K562 (cell line): ENCODE measurements around the gene MATCAP1. TPM values are rescaled to one million over a fixed set of nuclear protein-coding genes. Genes with fewer than 3 reads are reported as not detected.

Experiments
- ARHGAP35 ChIP-seq: fragments of 450-650 bp; IDR thresholded peaks from 2 replicates; pipeline ENCODE4 v1.6.1; 2018; ENCODE audit not compliant: partially characterized antibody
- BHLHE40 ChIP-seq: IDR thresholded peaks from 2 replicates; pipeline ENCODE4 v1.6.1; 2011; ENCODE audit warnings: low read length, improper control_type of control experiment
- E2F3 ChIP-seq: fragments of 250-450 bp; sonication (Bioruptor Pico); IDR thresholded peaks from 2 replicates; pipeline ENCODE4 v1.4.0; 2020; ENCODE audit warnings: mild to moderate bottlenecking
- KAT7 ChIP-seq: sonication (generic); formaldehyde crosslinking; IDR thresholded peaks from 2 replicates; pipeline ENCODE4 v1.8.0; 2022; ENCODE audit warnings: missing genetic modification reagents, mild to moderate bottlenecking, borderline replicate concordance
- KDM4B ChIP-seq, 2 experiments: fragments of 450-650 bp in 1 of 2; sonication (generic) in 1 of 2; IDR thresholded peaks; 2 replicates each; pipeline ENCODE4 v1.6.1; 2016 to 2017; ENCODE audit warnings: borderline replicate concordance in 2 of 2, antibody characterized with exemption in 1 of 2, low read depth in 1 of 2, mild to moderate bottlenecking in 1 of 2
- MEF2A ChIP-seq: IDR thresholded peaks from 2 replicates; pipeline ENCODE4 v1.6.1; 2011; ENCODE audit warnings: low read depth, mild to moderate bottlenecking, low read length, moderate library complexity; ENCODE audit not compliant: control insufficient read depth
- MITF ChIP-seq: IDR thresholded peaks from 2 replicates; pipeline ENCODE4 v1.6.1; 2014; ENCODE audit warnings: antibody characterized with exemption
- PKNOX1 ChIP-seq: fragments of 450-650 bp; IDR thresholded peaks from 2 replicates; pipeline ENCODE4 v1.6.1; 2016
- RBM39 ChIP-seq: fragments of 200-400 bp; formaldehyde crosslinking; optimal IDR thresholded peaks from 2 replicates; pipeline ENCODE3; 2018; ENCODE audit warnings: low read depth, low read length
- SNRNP70 ChIP-seq: fragments of 200-400 bp; formaldehyde crosslinking; optimal IDR thresholded peaks from 2 replicates; pipeline ENCODE3; 2017; ENCODE audit warnings: low read depth, low read length
- SUPT5H ChIP-seq: fragments of 450-650 bp; IDR thresholded peaks from 2 replicates; pipeline ENCODE4 v1.6.1; 2016
- TFAP4 ChIP-seq: sonication (generic); formaldehyde crosslinking; IDR thresholded peaks from 2 replicates; pipeline ENCODE4 v1.8.0; 2022; ENCODE audit warnings: missing genetic modification reagents, mild to moderate bottlenecking, moderate library complexity, borderline replicate concordance
- ZNF311 ChIP-seq: fragments of 250-450 bp; sonication (Bioruptor Pico); IDR thresholded peaks from 2 replicates; pipeline ENCODE4 v1.4.0; 2020; ENCODE audit warnings: mild to moderate bottlenecking, moderate library complexity
- ZNF740 ChIP-seq, 3 experiments: fragments of 200-800 bp in 1 of 3; sonication (Bioruptor generic) in 1 of 3; sonication (generic) in 1 of 3; formaldehyde crosslinking in 1 of 3; IDR thresholded peaks; 2 replicates each; pipeline versions ENCODE4 v1.6.1 to v1.8.0; 2016 to 2022; ENCODE audit warnings: mild to moderate bottlenecking in 2 of 3, missing compliant biosample characterization in 2 of 3, missing genetic modification characterization in 2 of 3, missing genetic modification reagents in 1 of 3
- polyA plus RNA-seq, 8 experiments: library from polyadenylated mRNA; depleted of rRNA in 4 of 8; stranded (reverse) in 5 of 8; unstranded in 3 of 8; fragments of >200 nt; fragmentation: Nextera tagmentation in 2 of 8; fragmentation: Illumina TruSeq in 1 of 8; extraction: Ambion mirVana in 2 of 8; extraction: Trizol in 1 of 8; gene quantifications; 2 replicates each; pipeline versions ENCODE4 v1.2.1 to v1.2.3, GENCODE V29; 2011 to 2014; ENCODE audit warnings: inconsistent platforms in 1 of 8, missing spikeins in 1 of 8
- total RNA-seq, 7 experiments: library from RNA; depleted of rRNA in 6 of 7; stranded (reverse); fragments of >200 nt in 6 of 7; fragmentation: Illumina TruSeq in 2 of 7; extraction: Trizol in 2 of 7; gene quantifications; 2 replicates each; pipeline versions ENCODE4 v1.2.1 to v1.2.3, GENCODE V29; 2011 to 2021; ENCODE audit warnings: low replicate concordance in 1 of 7
- TF ChIP-seq, protein P1 (sequence below): fragments of 450-650 bp; IDR thresholded peaks from 2 replicates; pipeline ENCODE4 v1.6.1; 2014; ENCODE audit warnings: low read depth, mild to moderate bottlenecking, moderate library complexity, borderline replicate concordance
- TF ChIP-seq, protein P2 (sequence below): sonication (generic); formaldehyde crosslinking; IDR thresholded peaks from 2 replicates; pipeline ENCODE4 v1.8.0; 2022; ENCODE audit warnings: mild to moderate bottlenecking, low read depth, missing genetic modification reagents
- TF ChIP-seq, protein P3 (sequence below): sonication (generic); formaldehyde crosslinking; IDR thresholded peaks from 2 replicates; pipeline ENCODE4 v1.8.1; 2023; ENCODE audit warnings: mild to moderate bottlenecking, missing genetic modification reagents

Gene MATCAP1
- total and polyA plus RNA-seq, 9 of the 15 experiments (the other 6 are each of a cell fraction or from before 2014, with no cell fraction given), result 3.4 to 20.5 (median 10.3) TPM

GRCh38 chr16:67164599-67165061 lies 19.1 kb downstream of the MATCAP1 start, which contains the start of gene HSF4 (continued):
- TF ChIP-seq, protein P1, sequence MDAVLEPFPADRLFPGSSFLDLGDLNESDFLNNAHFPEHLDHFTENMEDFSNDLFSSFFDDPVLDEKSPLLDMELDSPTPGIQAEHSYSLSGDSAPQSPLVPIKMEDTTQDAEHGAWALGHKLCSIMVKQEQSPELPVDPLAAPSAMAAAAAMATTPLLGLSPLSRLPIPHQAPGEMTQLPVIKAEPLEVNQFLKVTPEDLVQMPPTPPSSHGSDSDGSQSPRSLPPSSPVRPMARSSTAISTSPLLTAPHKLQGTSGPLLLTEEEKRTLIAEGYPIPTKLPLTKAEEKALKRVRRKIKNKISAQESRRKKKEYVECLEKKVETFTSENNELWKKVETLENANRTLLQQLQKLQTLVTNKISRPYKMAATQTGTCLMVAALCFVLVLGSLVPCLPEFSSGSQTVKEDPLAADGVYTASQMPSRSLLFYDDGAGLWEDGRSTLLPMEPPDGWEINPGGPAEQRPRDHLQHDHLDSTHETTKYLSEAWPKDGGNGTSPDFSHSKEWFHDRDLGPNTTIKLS, result peak; percentile 44; the same call in 1 of the 2 replicates
- TF ChIP-seq, protein P2, sequence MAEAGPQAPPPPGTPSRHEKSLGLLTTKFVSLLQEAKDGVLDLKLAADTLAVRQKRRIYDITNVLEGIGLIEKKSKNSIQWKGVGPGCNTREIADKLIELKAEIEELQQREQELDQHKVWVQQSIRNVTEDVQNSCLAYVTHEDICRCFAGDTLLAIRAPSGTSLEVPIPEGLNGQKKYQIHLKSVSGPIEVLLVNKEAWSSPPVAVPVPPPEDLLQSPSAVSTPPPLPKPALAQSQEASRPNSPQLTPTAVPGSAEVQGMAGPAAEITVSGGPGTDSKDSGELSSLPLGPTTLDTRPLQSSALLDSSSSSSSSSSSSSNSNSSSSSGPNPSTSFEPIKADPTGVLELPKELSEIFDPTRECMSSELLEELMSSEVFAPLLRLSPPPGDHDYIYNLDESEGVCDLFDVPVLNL (CRISPR knock-in tag), result no peak
- TF ChIP-seq KAT7 (CRISPR knock-in tag) (peak; percentile 82; the same call in 1 of the 2 replicates), ZNF740 (CRISPR knock-in tag; IDR thresholded peaks at IDR 0.05) (no peak), ZNF740 (tag; IDR thresholded peaks at IDR 0.05) (no peak), RBM39 (no peak), ARHGAP35 (no peak), KDM4B (IDR thresholded peaks at IDR 0.05; ENCODE audit: borderline replicate concordance in 2 of 2, low read depth in 1 of 2) (no peak), SUPT5H (peak; percentile 49), MITF (peak; percentile 60; the same call in 1 of the 2 replicates), PKNOX1 (no peak), BHLHE40 (peak; percentile 94), MEF2A (no peak), SNRNP70 (no peak), E2F3 (no peak), TFAP4 (CRISPR knock-in tag) (peak; percentile 50; the same call in 1 of the 2 replicates), ZNF311 (CRISPR knock-in tag) (no peak)
- TF ChIP-seq, protein P3, sequence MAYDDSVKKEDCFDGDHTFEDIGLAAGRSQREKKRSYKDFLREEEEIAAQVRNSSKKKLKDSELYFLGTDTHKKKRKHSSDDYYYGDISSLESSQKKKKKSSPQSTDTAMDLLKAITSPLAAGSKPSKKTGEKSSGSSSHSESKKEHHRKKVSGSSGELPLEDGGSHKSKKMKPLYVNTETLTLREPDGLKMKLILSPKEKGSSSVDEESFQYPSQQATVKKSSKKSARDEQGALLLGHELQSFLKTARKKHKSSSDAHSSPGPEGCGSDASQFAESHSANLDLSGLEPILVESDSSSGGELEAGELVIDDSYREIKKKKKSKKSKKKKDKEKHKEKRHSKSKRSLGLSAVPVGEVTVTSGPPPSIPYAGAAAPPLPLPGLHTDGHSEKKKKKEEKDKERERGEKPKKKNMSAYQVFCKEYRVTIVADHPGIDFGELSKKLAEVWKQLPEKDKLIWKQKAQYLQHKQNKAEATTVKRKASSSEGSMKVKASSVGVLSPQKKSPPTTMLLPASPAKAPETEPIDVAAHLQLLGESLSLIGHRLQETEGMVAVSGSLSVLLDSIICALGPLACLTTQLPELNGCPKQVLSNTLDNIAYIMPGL, result no peak
